ENCODE measurements around the gene PAK1. TPM values are rescaled to one million over a fixed set of nuclear protein-coding genes. Genes with fewer than 3 reads are reported as not detected.

Gene PAK1
- total and polyA plus RNA-seq, 10 of the 15 experiments (the other 5 are each of a cell fraction or from before 2014, with no cell fraction given), result 43.8 to 321 (median 110) TPM

- 1% methylated on average over 3 of the region's 3 CpGs for WGBS (ENCODE audit: insufficient coverage, insufficient replicate concordance, low lambda C conversion rate, missing lambda C conversion rate)
- ATAC-seq (no peak), FAIRE-seq (no peak), DNase-seq (ENCODE audit: low read depth, low spot score) (no peak)
- H3K4me2 ChIP-seq (ENCODE audit: control insufficient read depth, insufficient read depth), result no peak overlapping the region
- no peak overlapping the region for H3K4me3 ChIP-seq
- intact Hi-C loops (cut with micrococcal nuclease; ENCODE audit: unreplicated experiment) (no loop called here), in situ Hi-C loops (cut with MboI) (no loop called here)
- ChIA-PET SMC1A (ENCODE audit: uncharacterized antibody, unreplicated experiment) (no interaction called here), CTCF (interaction anchor here (1.9 kb wide), 1 partner anchor 254 kb away, joined by 7 read pairs; no protein-coding TSS in a partner anchor), POLR2A (interaction anchor here (0.8 kb wide), 1 partner anchor 97 kb away, joined by 6 read pairs; no protein-coding TSS in a partner anchor), RAD21 (ENCODE audit: unreplicated experiment) (no interaction called here)
- H4K20me1 ChIP-seq (ENCODE audit: control insufficient read depth, insufficient read depth), result no peaks in the 10 kb centered on the region
- no peaks in the 10 kb centered on the region for H3K36me3 ChIP-seq (ENCODE audit: control insufficient read depth in 2 of 2, insufficient read depth in 2 of 2, low read length in 1 of 2)
- no peaks in the 10 kb centered on the region for H3K9me3 ChIP-seq (replicated peaks; ENCODE audit: control insufficient read depth, insufficient read depth, low read length)
- H3K9ac ChIP-seq (ENCODE audit: control insufficient read depth, insufficient read depth, low read length), result no peak overlapping the region
- no peaks in the 10 kb centered on the region for H3K79me2 ChIP-seq (ENCODE audit: control insufficient read depth, insufficient read depth, low read length)
- H2AFZ ChIP-seq (ENCODE audit: control insufficient read depth, low read depth, low read length), result no peak overlapping the region
- TF ChIP-seq FOS (IDR thresholded peaks at IDR 0.05; ENCODE audit: borderline replicate concordance, extremely low read depth, insufficient read length) (no peak), RFX5 (IDR thresholded peaks at IDR 0.05; ENCODE audit: low read depth, low read length) (no peak), ZSCAN29 (IDR thresholded peaks at IDR 0.05) (no peak), NFYB (IDR thresholded peaks at IDR 0.05; ENCODE audit: insufficient read depth, low read depth, low read length) (no peak), CBX3 (IDR thresholded peaks at IDR 0.05; ENCODE audit: borderline replicate concordance, low read depth) (no peak), NKRF (conservative IDR thresholded peaks at IDR 0.05) (no peak), BCL3 (IDR thresholded peaks at IDR 0.05; ENCODE audit: borderline replicate concordance, insufficient read depth, low read depth, low read length, poor library complexity, severe bottlenecking) (no peak), CHD4 (IDR thresholded peaks at IDR 0.05) (no peak), EP300 (IDR thresholded peaks at IDR 0.05; ENCODE audit: borderline replicate concordance in 1 of 2, control insufficient read depth in 1 of 2, low read depth in 2 of 2, low read length in 2 of 2) (no peak), SREBF1 (IDR thresholded peaks at IDR 0.05; ENCODE audit: low read length) (no peak), POLR2AphosphoS5 (IDR thresholded peaks at IDR 0.05; ENCODE audit: low read length) (no peak), CHD1 (IDR thresholded peaks at IDR 0.05; ENCODE audit: low read depth, low read length) (no peak)
- BruUV-seq (replicated peaks), result no TSS peak
- no peaks in the 10 kb centered on the region; a peak in 1 of 4 replicates for H3K27me3 ChIP-seq (replicated peaks in 1 of 2; ENCODE audit: control insufficient read depth in 2 of 2, insufficient read depth in 2 of 2, low read length in 1 of 2)
- H3K27ac ChIP-seq (ENCODE audit: control insufficient read depth, insufficient read depth), result no peak overlapping the region
- H3K4me1 ChIP-seq (ENCODE audit: control insufficient read depth, insufficient read depth, low read length), result no peaks in the 10 kb centered on the region
These were observed 179.9 kb downstream of the PAK1 start for GRCh38 chr11:77294040-77294439.

Measured in GM12878 (cell line).